Activated T-cell treated with anti-CD3 and anti-CD28 coated beads, Interleukin-2, amount 50 U/mL, for 72 hours (primary cell): ENCODE data around the gene IQGAP2. TPM values are rescaled to one million over a fixed set of nuclear protein-coding genes. Genes with fewer than 3 reads are reported as not detected.
"Not testable (repeated sequence)": the region's sequence is repeated elsewhere in the genome, so short reads cannot be mapped to it uniquely, and the experiment has no call there.

ENCODE experiments used
- ATAC-seq, 2 donors: fragments of 150-1000 bp; cut with Tn5 transposase; replicated peaks in 1 of 2; 2 replicates each; pipeline ENCODE4 v1.10.0; 2021; ENCODE audit warnings: moderate library complexity in 2 of 2, mild to moderate bottlenecking in 1 of 2
- DNase-seq, 2 donors: peaks; one replicate each; pipeline ENCODE4 v3.0.0; 2021 to 2022; ENCODE audit warnings: mixed read lengths in 1 of 2
- H3K27ac Mint-ChIP-seq: one replicate; pipeline ENCODE4 v1.8.0; 2022; ENCODE audit warnings: mild to moderate bottlenecking, moderate library complexity, mixed read lengths
- H3K27me3 Mint-ChIP-seq: one replicate; pipeline ENCODE4 v1.8.0; 2022; ENCODE audit warnings: low read depth, mixed read lengths
- H3K36me3 Mint-ChIP-seq, 2 donors: one replicate each; pipeline ENCODE4 v1.8.0; 2022; ENCODE audit warnings: mixed read lengths in 2 of 2, mild to moderate bottlenecking in 1 of 2; ENCODE audit not compliant: insufficient read depth in 2 of 2
- H3K4me1 Mint-ChIP-seq: one replicate; pipeline ENCODE4 v1.8.0; 2022; ENCODE audit warnings: low read depth, mixed read lengths
- H3K4me3 Mint-ChIP-seq, 2 donors: one replicate each; pipeline ENCODE4 v1.8.0; 2022; ENCODE audit warnings: mild to moderate bottlenecking in 2 of 2, mixed read lengths in 2 of 2, moderate library complexity in 2 of 2
- H3K9me3 Mint-ChIP-seq, 2 donors: one replicate each; pipeline ENCODE4 v1.8.0; 2022; ENCODE audit warnings: mixed read lengths in 2 of 2
- total RNA-seq, 2 donors: library from RNA; stranded (reverse); gene quantifications; one replicate each; pipeline ENCODE4 v1.2.3, GENCODE V29; 2022

Gene IQGAP2
- total RNA-seq, 2 donors from 2014 or later = 78.0 to 108 TPM

DNA sequence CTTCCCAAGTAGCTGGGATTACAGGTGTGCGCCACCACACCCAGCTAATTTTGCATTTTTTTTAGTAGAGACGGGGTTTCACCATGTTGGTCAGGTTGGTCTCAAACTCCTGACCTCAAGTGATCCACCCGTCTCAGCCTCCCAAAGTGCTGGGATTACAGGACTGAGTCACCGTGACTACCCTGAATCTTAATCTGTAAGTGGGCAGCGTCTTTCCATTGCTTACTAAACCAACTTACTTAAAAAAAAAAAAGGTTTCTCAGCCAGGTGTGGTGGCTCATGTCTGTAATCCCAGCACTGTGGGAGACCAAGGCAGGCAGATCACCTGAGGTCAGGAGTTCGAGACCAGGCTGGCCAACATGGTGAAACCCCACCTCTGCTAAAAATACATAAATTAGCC is 25.5 kb downstream of the IQGAP2 start:
- not testable (repeated sequence) for H3K9me3 Mint-ChIP-seq, DNase-seq, ATAC-seq, H3K27ac Mint-ChIP-seq, H3K27me3 Mint-ChIP-seq, H3K36me3 Mint-ChIP-seq, H3K4me3 Mint-ChIP-seq
- peaks cover 15% of the 10 kb centered on the region for H3K4me1 Mint-ChIP-seq

- H3K4me3 Mint-ChIP-seq = no peak overlapping the region
- H3K4me1 Mint-ChIP-seq = peaks cover 6% of the 10 kb centered on the region
- H3K27ac Mint-ChIP-seq = no peak overlapping the region
- ATAC-seq (no peak), DNase-seq (no peak)
- H3K36me3 Mint-ChIP-seq = peaks cover 10 to 14% of the 10 kb centered on the region in 2 donors
- peaks cover 8 to 9% of the 10 kb centered on the region in 2 donors for H3K9me3 Mint-ChIP-seq
- H3K27me3 Mint-ChIP-seq = no peaks in the 10 kb centered on the region
These were observed 30.2 kb downstream of the IQGAP2 start for GRCh38 chr5:76433261-76433660.

DNA sequence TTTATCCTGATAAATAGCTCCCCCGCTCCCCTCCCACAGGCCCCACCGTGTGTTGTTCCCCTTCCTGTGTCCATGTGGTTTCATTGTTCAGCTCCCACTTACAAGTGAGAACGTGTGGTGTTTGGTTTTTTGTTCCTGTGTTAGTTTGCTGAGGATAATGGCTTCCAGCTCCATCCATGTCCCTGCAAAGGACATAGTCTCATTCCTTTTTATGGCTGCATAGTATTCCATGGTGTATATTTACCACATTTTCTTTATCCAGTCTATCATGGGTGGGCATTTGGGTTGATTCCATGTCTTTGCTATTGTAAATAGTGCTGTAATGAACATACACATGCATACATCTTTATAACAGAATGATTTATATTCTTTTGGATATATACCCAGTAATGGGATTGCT is 34.4 kb downstream of the IQGAP2 start:
- not testable (repeated sequence) for H3K27ac Mint-ChIP-seq, H3K4me1 Mint-ChIP-seq, H3K4me3 Mint-ChIP-seq, H3K27me3 Mint-ChIP-seq, DNase-seq, ATAC-seq
- Mint-ChIP-seq H3K9me3 (peaks cover 13 to 18% of the 10 kb centered on the region in 2 donors), H3K36me3 (peaks cover 18 to 29% of the 10 kb centered on the region in 2 donors)

DNA sequence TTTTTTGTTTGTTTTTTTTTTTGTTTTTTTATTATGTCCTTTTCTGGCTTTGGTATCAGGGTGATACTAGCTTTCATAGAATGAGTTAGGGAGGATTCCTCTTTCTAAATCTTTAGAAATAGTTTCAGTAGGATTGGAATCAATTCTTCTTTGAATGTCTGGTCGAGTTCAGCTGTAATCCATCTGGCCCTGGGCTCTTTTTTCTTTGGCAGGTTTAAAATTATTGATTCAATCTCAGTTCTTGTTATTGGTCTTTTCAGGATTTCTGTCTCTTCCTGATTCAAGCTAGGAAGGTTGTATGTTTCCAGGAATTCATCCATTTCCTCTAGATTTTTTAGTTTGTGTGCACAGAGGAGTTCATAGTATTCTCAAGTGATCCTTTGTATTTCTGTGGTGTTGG is 34.9 kb downstream of the IQGAP2 start:
- Mint-ChIP-seq H3K9me3 (peaks cover 13 to 18% of the 10 kb centered on the region in 2 donors), H3K4me3 (no peak overlapping the region), H3K27ac (no peak overlapping the region), H3K4me1 (peaks cover 5% of the 10 kb centered on the region), H3K27me3 (no peaks in the 10 kb centered on the region), H3K36me3 (peaks cover 18 to 29% of the 10 kb centered on the region in 2 donors)
- DNase-seq = no peak
- ATAC-seq = no peak

DNA sequence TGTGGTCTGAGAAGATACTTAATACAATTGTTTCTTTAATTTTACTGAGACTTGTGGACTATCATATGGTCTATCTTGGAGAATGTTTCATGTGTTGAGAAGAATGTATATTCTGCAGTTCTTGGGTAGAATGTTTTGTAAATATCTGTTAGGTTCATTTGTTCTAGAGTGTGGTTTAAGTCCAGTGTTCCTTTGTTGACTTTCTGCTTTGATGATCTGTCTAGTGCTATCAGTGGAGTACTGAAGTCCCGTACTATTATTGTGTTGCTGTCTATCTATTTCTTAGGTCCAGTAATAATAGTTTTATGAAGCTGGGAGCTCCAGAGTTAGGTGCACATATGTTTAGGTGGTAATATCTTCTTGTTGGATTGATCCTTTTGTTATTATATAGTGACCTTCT is 36.1 kb downstream of the IQGAP2 start:
- no peak overlapping the region for H3K4me3 Mint-ChIP-seq
- no peaks in the 10 kb centered on the region for H3K27me3 Mint-ChIP-seq
- H3K36me3 Mint-ChIP-seq = peaks cover 18 to 29% of the 10 kb centered on the region in 2 donors
- ATAC-seq (no peak), DNase-seq (no peak)
- H3K4me1 Mint-ChIP-seq = no peaks in the 10 kb centered on the region
- peak overlapping the region; percentile 57 for H3K27ac Mint-ChIP-seq
- peaks cover 13 to 18% of the 10 kb centered on the region in 2 donors for H3K9me3 Mint-ChIP-seq

DNA sequence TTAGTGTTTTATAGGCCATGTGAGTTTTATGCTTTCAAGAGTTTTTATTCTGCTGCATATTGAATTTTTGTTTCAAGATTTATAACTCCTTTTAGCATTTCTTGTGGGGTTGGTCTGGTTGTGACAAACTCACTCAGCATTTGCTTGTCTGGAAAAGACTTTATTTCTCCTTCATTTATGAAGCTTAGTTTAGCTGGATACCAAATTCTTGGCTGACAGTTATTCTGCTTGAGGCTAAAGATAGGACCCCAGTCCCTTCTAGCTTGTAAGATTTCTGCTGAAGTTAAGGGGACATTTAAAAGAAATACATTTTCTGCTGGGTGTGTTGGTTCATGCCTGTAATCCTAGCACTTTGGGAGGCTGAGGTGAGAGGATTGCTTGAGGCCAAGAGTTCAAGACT is 36.8 kb downstream of the IQGAP2 start:
- Mint-ChIP-seq H3K36me3 (peaks cover 19 to 28% of the 10 kb centered on the region in 2 donors), H3K9me3 (peaks cover 13 to 18% of the 10 kb centered on the region in 2 donors), H3K27me3 (no peaks in the 10 kb centered on the region), H3K4me3 (no peak overlapping the region), H3K27ac (no peak overlapping the region), H3K4me1 (no peaks in the 10 kb centered on the region)
- DNase-seq (no peak), ATAC-seq (no peak)

DNA sequence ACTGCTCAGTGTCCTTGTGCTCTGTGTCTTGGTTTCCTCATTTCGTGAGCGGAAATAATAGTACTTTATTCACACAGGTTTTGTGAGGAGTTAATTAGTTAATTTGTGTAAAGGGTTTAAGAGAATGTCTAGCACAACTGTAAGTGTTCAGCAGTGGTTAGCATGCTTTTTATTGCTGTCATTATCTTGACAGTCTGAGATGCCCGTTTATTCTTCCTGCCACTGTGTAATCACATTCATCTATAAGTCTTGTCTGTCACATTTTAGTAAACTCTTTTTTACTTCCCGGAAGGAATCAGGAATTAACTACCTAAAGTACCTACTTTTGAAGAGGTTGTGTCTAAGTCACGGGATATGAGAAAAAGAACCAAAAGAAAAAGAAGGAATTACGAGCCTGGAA is 38.0 kb downstream of the IQGAP2 start:
- Mint-ChIP-seq H3K4me3 (no peak overlapping the region), H3K4me1 (peaks cover 6% of the 10 kb centered on the region), H3K27me3 (no peaks in the 10 kb centered on the region), H3K27ac (no peak overlapping the region), H3K36me3 (peaks cover 20 to 27% of the 10 kb centered on the region in 2 donors), H3K9me3 (peaks cover 6 to 13% of the 10 kb centered on the region in 2 donors)
- ATAC-seq = no peak
- no peak for DNase-seq

- Mint-ChIP-seq H3K36me3 (peaks cover 18 to 26% of the 10 kb centered on the region in 2 donors), H3K4me1 (peaks cover 6% of the 10 kb centered on the region), H3K27ac (no peak overlapping the region), H3K27me3 (no peaks in the 10 kb centered on the region), H3K4me3 (no peak overlapping the region), H3K9me3 (peaks cover 6 to 12% of the 10 kb centered on the region in 2 donors)
- no peak for DNase-seq
- no peak for ATAC-seq
These were observed 39.0 kb downstream of the IQGAP2 start for GRCh38 chr5:76441890-76442673.

GRCh38 chr5:76443066-76443800 is 40.1 kb downstream of the IQGAP2 start:
- DNase-seq = no peak
- Mint-ChIP-seq H3K4me1 (peaks cover 6% of the 10 kb centered on the region), H3K27me3 (no peaks in the 10 kb centered on the region), H3K4me3 (no peak overlapping the region), H3K9me3 (peaks cover 4 to 10% of the 10 kb centered on the region in 2 donors), H3K36me3 (peaks cover 14 to 19% of the 10 kb centered on the region in 2 donors), H3K27ac (no peak overlapping the region)
- no peak for ATAC-seq

DNA sequence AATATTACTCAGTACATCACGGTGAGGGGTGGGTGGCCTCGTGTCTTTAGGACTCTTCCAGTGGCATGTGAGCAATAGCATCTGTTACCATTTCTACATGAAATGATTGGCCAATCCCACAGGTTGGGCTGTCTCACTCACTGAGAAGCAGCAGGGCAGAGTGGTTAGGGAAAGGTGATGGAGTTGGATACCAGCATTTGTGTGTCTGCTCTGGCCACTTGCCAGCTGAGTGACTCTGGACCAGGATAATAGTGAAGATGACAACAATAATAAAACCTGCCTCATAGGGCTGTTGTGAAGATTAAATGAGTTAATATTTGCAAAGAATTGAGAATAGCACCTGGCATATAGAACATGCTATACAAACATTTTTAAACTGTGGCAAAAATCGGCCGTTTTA is 42.0 kb downstream of the IQGAP2 start:
- DNase-seq (no peak), ATAC-seq (no peak)
- H3K27ac Mint-ChIP-seq = no peak overlapping the region
- no peaks in the 10 kb centered on the region for H3K27me3 Mint-ChIP-seq
- peaks cover 6 to 9% of the 10 kb centered on the region in 2 donors for H3K36me3 Mint-ChIP-seq
- peaks cover 19% of the 10 kb centered on the region for H3K4me1 Mint-ChIP-seq
- no peaks in the 10 kb centered on the region for H3K9me3 Mint-ChIP-seq
- H3K4me3 Mint-ChIP-seq = no peak overlapping the region

DNA sequence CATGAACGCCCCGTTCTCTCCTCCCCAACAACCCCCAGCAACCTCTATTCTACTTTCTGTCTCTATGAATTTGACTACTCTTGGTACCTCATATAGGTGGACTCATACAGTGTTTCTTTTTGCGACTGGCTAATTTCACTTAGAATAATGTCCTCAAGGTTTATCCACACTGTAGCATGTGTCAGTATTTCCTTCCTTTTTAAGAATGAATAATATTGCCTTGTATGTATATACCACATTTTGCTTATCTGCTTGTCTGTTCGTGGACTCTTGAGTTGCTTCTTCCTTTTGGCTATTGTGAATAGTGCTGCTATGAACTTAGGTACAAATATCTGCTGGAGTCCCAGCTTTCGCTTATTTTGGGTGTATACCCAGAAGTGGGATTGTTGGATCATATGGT is 42.7 kb downstream of the IQGAP2 start:
- Mint-ChIP-seq H3K4me3 (no peak overlapping the region), H3K9me3 (no peaks in the 10 kb centered on the region), H3K27ac (no peak overlapping the region), H3K27me3 (no peaks in the 10 kb centered on the region), H3K36me3 (peaks cover 5 to 6% of the 10 kb centered on the region in 2 donors), H3K4me1 (peaks cover 27% of the 10 kb centered on the region)
- no peak for DNase-seq
- ATAC-seq = no peak

GRCh38 chr5:76446776-76447175 is 43.7 kb downstream of the IQGAP2 start:
- Mint-ChIP-seq H3K4me3 (no peak overlapping the region), H3K9me3 (no peaks in the 10 kb centered on the region), H3K27me3 (no peaks in the 10 kb centered on the region), H3K27ac (no peak overlapping the region), H3K4me1 (peaks cover 35% of the 10 kb centered on the region), H3K36me3 (peaks cover 4 to 10% of the 10 kb centered on the region in 2 donors)
- ATAC-seq (no peak), DNase-seq (no peak)

DNA sequence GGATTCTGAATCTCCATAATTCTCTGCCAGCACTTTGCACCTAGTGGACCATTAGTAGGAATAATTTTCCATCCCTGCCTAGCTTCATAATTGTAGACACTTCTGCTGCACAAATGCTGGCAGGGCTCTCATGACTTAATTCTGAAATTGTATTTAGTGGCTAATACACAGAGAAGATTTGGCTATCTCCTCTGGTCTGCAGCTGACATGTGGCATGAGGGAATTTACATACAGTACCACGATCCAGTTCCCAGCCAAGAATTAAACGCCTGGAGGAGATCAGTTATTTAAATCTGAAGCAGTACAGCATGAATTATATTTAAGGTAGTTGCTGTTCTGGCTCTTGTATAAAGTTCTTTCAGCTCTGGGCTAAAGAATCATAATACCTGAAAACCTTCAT is 46.5 kb downstream of the IQGAP2 start:
- no peak overlapping the region for H3K4me3 Mint-ChIP-seq

More for the DNA sequence above, 46.5 kb downstream of the IQGAP2 start:
- no peak for ATAC-seq
- H3K4me1 Mint-ChIP-seq = peaks cover 35% of the 10 kb centered on the region
- no peaks in the 10 kb centered on the region for H3K27me3 Mint-ChIP-seq
- peaks cover 4 to 10% of the 10 kb centered on the region in 2 donors for H3K36me3 Mint-ChIP-seq
- H3K27ac Mint-ChIP-seq = no peak overlapping the region
- no peaks in the 10 kb centered on the region for H3K9me3 Mint-ChIP-seq
- no peak for DNase-seq
